Cardiac muscle cell (in vitro differentiated cells and primary cell): Measurements from ENCODE around the gene BMP2K. TPM values are rescaled to one million over a fixed set of nuclear protein-coding genes. Genes with fewer than 3 reads are reported as not detected.

Source experiments
- DNase-seq, 2 donors: peaks; one replicate each; pipeline versions ENCODE4 v3.0.0 to v3.0.0-alpha.2; 2010 to 2017; ENCODE audit warnings: low read depth in 1 of 2, low spot score in 1 of 2
- H3K27ac ChIP-seq: fragments of 200-600 bp; sonication (generic); 2 replicates; pipeline ENCODE4 v1.5.1; 2016
- H3K27me3 ChIP-seq: fragments of 200-600 bp; sonication (generic); 2 replicates; pipeline ENCODE4 v1.6.0; 2016; ENCODE audit warnings: control low read depth
- H3K36me3 ChIP-seq: fragments of 200-600 bp; sonication (generic); 2 replicates; pipeline ENCODE4 v1.5.1; 2016; ENCODE audit warnings: control low read depth
- H3K4me1 ChIP-seq: fragments of 200-600 bp; sonication (generic); 2 replicates; pipeline ENCODE4 v1.8.1; 2017; ENCODE audit warnings: low read depth, mild to moderate bottlenecking, mixed run types
- H3K4me3 ChIP-seq: fragments of 200-600 bp; sonication (generic); 2 replicates; pipeline ENCODE4 v1.5.1; 2016; ENCODE audit warnings: mild to moderate bottlenecking
- H3K9me3 ChIP-seq: fragments of 200-600 bp; sonication (generic); 2 replicates; pipeline ENCODE4 v1.5.1; 2017; ENCODE audit warnings: low read depth, mild to moderate bottlenecking, control low read depth
- CTCF ChIP-seq: IDR thresholded peaks from 2 replicates; pipeline ENCODE4 v1.5.1; 2012; ENCODE audit warnings: low read depth, mild to moderate bottlenecking, low read length
- polyA plus RNA-seq: library from polyadenylated mRNA; unstranded; fragments of >200 nt; fragmentation: Nextera tagmentation; extraction: Ambion mirVana; gene quantifications from 2 replicates; pipeline ENCODE4 v1.2.1, GENCODE V29; 2016
- total RNA-seq: library from RNA; depleted of rRNA; stranded (reverse); fragments of >200 nt; gene quantifications from 2 replicates; pipeline ENCODE4 v1.2.3, GENCODE V29; 2016

Gene BMP2K
- total and polyA plus RNA-seq, 2 experiments from 2014 or later, result 5.4 to 14.6 TPM

- peaks cover 16% of the 10 kb centered on the region for H3K4me1 ChIP-seq
- no peaks in the 10 kb centered on the region for H3K36me3 ChIP-seq
- peaks cover 3% of the 10 kb centered on the region for H3K27me3 ChIP-seq
- no peak overlapping the region for H3K4me3 ChIP-seq
- no peak for TF ChIP-seq CTCF
- no peaks in the 10 kb centered on the region for H3K9me3 ChIP-seq
- no peak for DNase-seq
- no peak overlapping the region for H3K27ac ChIP-seq
Measured at GRCh38 chr4:78763763-78764387, 12.3 kb upstream of the BMP2K start.

- no peak for TF ChIP-seq CTCF
- Histone ChIP-seq H3K4me3 (no peak overlapping the region), H3K4me1 (peaks cover 16% of the 10 kb centered on the region), H3K27ac (no peak overlapping the region), H3K9me3 (no peaks in the 10 kb centered on the region), H3K36me3 (no peaks in the 10 kb centered on the region), H3K27me3 (peaks cover 3% of the 10 kb centered on the region)
- DNase-seq, result peak in 1 of 2 donors; percentile 59
Measured at GRCh38 chr4:78764498-78764961, 11.6 kb upstream of the BMP2K start.

- Histone ChIP-seq H3K4me1 (peaks cover 19% of the 10 kb centered on the region), H3K36me3 (no peaks in the 10 kb centered on the region), H3K9me3 (no peaks in the 10 kb centered on the region), H3K27me3 (peaks cover 3% of the 10 kb centered on the region), H3K4me3 (no peak overlapping the region), H3K27ac (no peak overlapping the region)
- DNase-seq, result no peak
- TF ChIP-seq CTCF, result no peak
Measured at GRCh38 chr4:78765432-78766006, 10.6 kb upstream of the BMP2K start.

DNA sequence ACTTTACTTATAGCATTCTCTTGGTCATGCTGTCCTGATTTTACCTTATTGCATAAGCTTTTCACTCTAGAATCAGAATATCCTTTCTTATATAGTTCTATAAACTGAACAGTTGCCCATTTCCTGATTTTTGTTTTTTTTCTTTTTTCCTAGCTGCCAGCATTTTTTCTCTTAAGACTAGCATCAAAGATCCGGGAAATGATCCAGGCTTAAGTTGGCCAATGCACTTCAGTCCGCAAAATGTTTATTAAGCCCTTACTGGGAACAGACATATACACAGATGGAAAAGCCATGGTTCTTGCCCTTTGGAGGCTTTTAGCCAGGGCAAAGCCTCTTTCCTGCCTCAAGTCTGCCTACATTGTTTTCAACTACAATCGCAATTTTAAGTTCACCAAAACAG is 10.1 kb upstream of the BMP2K start:
- no peaks in the 10 kb centered on the region for H3K9me3 ChIP-seq
- H3K27me3 ChIP-seq, result peaks cover 3% of the 10 kb centered on the region
- H3K4me1 ChIP-seq, result peaks cover 19% of the 10 kb centered on the region
- no peak overlapping the region for H3K27ac ChIP-seq
- no peak overlapping the region for H3K4me3 ChIP-seq
- TF ChIP-seq CTCF, result no peak
- peak in 1 of 2 donors; percentile 82 for DNase-seq
- H3K36me3 ChIP-seq, result no peaks in the 10 kb centered on the region

GRCh38 chr4:78766650-78767049 is 9.5 kb upstream of the BMP2K start:
- DNase-seq, result no peak
- TF ChIP-seq CTCF, result no peak
- H3K27ac ChIP-seq, result no peak overlapping the region
- no peak overlapping the region for H3K4me3 ChIP-seq
- peaks cover 19% of the 10 kb centered on the region for H3K4me1 ChIP-seq
- H3K9me3 ChIP-seq, result no peaks in the 10 kb centered on the region
- H3K36me3 ChIP-seq, result no peaks in the 10 kb centered on the region
- H3K27me3 ChIP-seq, result peaks cover 3% of the 10 kb centered on the region
